ENCODE results near the gene WDR54.

- TF ChIP-seq, protein P1, sequence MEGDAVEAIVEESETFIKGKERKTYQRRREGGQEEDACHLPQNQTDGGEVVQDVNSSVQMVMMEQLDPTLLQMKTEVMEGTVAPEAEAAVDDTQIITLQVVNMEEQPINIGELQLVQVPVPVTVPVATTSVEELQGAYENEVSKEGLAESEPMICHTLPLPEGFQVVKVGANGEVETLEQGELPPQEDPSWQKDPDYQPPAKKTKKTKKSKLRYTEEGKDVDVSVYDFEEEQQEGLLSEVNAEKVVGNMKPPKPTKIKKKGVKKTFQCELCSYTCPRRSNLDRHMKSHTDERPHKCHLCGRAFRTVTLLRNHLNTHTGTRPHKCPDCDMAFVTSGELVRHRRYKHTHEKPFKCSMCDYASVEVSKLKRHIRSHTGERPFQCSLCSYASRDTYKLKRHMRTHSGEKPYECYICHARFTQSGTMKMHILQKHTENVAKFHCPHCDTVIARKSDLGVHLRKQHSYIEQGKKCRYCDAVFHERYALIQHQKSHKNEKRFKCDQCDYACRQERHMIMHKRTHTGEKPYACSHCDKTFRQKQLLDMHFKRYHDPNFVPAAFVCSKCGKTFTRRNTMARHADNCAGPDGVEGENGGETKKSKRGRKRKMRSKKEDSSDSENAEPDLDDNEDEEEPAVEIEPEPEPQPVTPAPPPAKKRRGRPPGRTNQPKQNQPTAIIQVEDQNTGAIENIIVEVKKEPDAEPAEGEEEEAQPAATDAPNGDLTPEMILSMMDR (conservative IDR thresholded peaks at IDR 0.05; ENCODE audit: low read depth, low read length) = no peak
- TF ChIP-seq EZH2 (IDR thresholded peaks at IDR 0.05; ENCODE audit: low read length, unreplicated experiment) (no peak), EZH2phosphoT487 (IDR thresholded peaks at IDR 0.05; ENCODE audit: borderline replicate concordance, low read length) (peak; percentile 52; the same call in 1 of the 2 replicates)
Measured at GRCh38 chr2:74441690-74442482, 20.4 kb downstream of the WDR54 start, which contains the start of gene RTKN.
